Kidney epithelial cell (primary cell): ENCODE measurements around the gene IFNG-AS1. TPM values are rescaled to one million over a fixed set of nuclear protein-coding genes. Genes with fewer than 3 reads are reported as not detected.

Experiments
- DNase-seq: peaks from one replicate; pipeline ENCODE4 v3.0.0-alpha.2; 2010; ENCODE audit warnings: low read depth
- H3K27me3 ChIP-seq: 2 replicates; pipeline ENCODE4 v1.6.0; 2011; ENCODE audit warnings: low read length; ENCODE audit not compliant: control insufficient read depth, insufficient read depth
- H3K36me3 ChIP-seq: 2 replicates; pipeline ENCODE4 v1.5.1; 2011; ENCODE audit warnings: low read length; ENCODE audit not compliant: control insufficient read depth, insufficient read depth
- H3K4me3 ChIP-seq: 2 replicates; pipeline ENCODE4 v1.5.1; 2011; ENCODE audit warnings: low read depth, mild to moderate bottlenecking, control low read depth, low read length
- CTCF ChIP-seq: IDR thresholded peaks from 2 replicates; pipeline ENCODE4 v1.5.1; 2011; ENCODE audit warnings: mild to moderate bottlenecking, moderate library complexity, low read length, control low read depth, inconsistent platforms; ENCODE audit not compliant: insufficient read depth, poor library complexity, severe bottlenecking
- total RNA-seq: library from RNA; depleted of rRNA; stranded (reverse); fragments of >200 nt; gene quantifications from 2 replicates; pipeline ENCODE4 v1.2.3, GENCODE V29; 2015

IFNG-AS1 gene
- total RNA-seq, 1 donor from 2014 or later = not detected

DNA sequence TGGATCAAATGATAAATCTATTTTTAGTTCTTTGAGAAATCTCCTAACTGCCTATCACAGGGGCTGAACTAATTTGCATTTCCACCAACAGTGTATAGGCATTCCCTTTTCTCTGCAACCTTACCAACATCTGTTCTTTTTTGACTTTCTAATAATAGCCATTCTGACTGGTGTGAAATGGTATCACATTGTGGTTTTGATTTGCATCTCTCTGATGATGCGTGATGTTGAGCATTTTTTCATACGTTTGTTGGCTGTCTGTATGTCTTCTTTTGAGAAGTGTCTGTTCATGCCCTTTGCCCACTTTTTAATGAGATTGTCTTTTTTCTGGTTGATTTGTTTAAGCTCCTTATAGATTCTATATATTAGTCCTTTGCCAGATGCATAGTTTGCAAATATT lies 67.1 kb downstream of the IFNG-AS1 start:
- no peak for DNase-seq
- TF ChIP-seq CTCF = no peak
- H3K27me3 ChIP-seq = no peaks in the 10 kb centered on the region
- H3K4me3 ChIP-seq = no peak overlapping the region
- H3K36me3 ChIP-seq = no peaks in the 10 kb centered on the region

GRCh38 chr12:68063900-68064590 lies 74.8 kb downstream of the IFNG-AS1 start:
- Histone ChIP-seq H3K27me3 (no peaks in the 10 kb centered on the region), H3K4me3 (no peak overlapping the region), H3K36me3 (no peaks in the 10 kb centered on the region)
- DNase-seq = no peak
- TF ChIP-seq CTCF = no peak

- no peak overlapping the region for H3K4me3 ChIP-seq
- DNase-seq = no peak
- no peak for TF ChIP-seq CTCF
- no peaks in the 10 kb centered on the region for H3K36me3 ChIP-seq
- H3K27me3 ChIP-seq = no peaks in the 10 kb centered on the region
Observed at GRCh38 chr12:68065163-68065562, 75.9 kb downstream of the IFNG-AS1 start.

DNA sequence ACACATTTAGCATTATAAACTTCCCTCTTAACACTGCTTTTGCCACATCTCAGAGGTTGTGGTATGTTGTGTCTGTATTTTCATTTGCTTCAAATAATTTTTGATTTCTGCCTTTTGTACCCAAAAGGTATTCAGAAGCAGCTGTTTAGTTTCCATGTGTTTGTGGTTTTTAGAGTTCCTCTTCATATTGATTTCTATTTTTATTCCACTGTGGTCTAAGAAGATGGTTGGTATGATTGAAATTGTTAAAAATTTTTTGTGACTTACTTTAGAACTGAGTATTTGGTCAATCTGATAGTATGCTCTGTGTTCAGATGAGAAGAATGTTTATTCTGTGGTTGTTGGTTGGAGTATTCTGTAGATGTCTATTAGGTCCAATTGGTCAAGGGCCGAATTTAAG lies 76.4 kb downstream of the IFNG-AS1 start:
- TF ChIP-seq CTCF = no peak
- DNase-seq = no peak
- H3K27me3 ChIP-seq = no peaks in the 10 kb centered on the region
- H3K36me3 ChIP-seq = no peaks in the 10 kb centered on the region
- no peak overlapping the region for H3K4me3 ChIP-seq

DNA sequence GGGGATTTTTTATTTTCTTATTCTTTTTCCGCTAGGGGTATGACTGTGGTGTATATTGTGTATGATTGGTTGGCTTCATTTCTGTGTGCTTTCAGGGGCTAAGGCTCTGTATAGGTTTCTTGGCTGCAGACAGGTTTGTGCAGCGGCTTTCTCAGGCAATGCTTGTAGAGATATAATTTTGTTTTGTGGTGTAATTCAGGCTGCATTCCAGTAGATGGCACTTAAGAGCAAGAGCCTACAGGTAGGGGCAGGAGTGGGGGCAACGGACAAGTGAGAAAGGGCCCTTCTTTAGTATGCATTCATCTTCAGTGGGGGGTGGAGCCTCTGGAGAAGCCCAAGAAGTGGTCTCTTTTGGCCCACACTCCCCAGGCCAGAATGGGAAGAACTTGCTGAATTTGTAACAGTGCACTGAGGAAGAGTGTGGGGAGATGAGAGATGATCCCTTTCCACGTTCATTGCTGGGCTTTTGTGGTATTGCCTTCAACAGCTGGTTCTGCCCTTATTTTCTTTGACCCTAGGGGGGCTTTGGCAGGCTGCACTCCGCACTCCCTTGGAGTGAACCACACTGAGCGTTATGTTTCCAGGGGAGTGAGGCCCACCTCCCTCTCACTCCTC lies 78.6 kb downstream of the IFNG-AS1 start:
- Histone ChIP-seq H3K4me3 (no peak overlapping the region), H3K27me3 (no peaks in the 10 kb centered on the region), H3K36me3 (no peaks in the 10 kb centered on the region)
- peak; percentile 41 for TF ChIP-seq CTCF
- no peak for DNase-seq

- Histone ChIP-seq H3K27me3 (no peaks in the 10 kb centered on the region), H3K4me3 (no peak overlapping the region), H3K36me3 (no peaks in the 10 kb centered on the region)
- DNase-seq = no peak
- no peak for TF ChIP-seq CTCF
Observed at GRCh38 chr12:68069275-68069674, 80.0 kb downstream of the IFNG-AS1 start.
